Neural crest cell (in vitro differentiated cells): ENCODE measurements around the gene ANKS1A. TPM values are rescaled to one million over a fixed set of nuclear protein-coding genes. Genes with fewer than 3 reads are reported as not detected.
"Not testable (repeated sequence)": the region's sequence is repeated elsewhere in the genome, so short reads cannot be mapped to it uniquely, and the experiment has no call there.

Experiments
- DNase-seq: peaks from one replicate; pipeline ENCODE4 v3.0.0; 2021; ENCODE audit warnings: low read depth, mixed read lengths, low spot score
- H3K27ac Mint-ChIP-seq: one replicate; pipeline ENCODE4 v1.8.0; 2021; ENCODE audit warnings: mild to moderate bottlenecking, mixed read lengths; ENCODE audit not compliant: unreplicated experiment
- H3K27me3 Mint-ChIP-seq: 2 replicates; pipeline ENCODE4 v1.8.0; 2021; ENCODE audit warnings: low read depth, mild to moderate bottlenecking, mixed read lengths
- H3K36me3 Mint-ChIP-seq: 2 replicates; pipeline ENCODE4 v1.8.0; 2021; ENCODE audit warnings: low read depth, mild to moderate bottlenecking, mixed read lengths
- H3K4me1 Mint-ChIP-seq: 2 replicates; pipeline ENCODE4 v1.8.0; 2021; ENCODE audit warnings: mixed read lengths
- H3K4me3 Mint-ChIP-seq: one replicate; pipeline ENCODE4 v1.8.0; 2021; ENCODE audit warnings: mild to moderate bottlenecking, mixed read lengths
- H3K9me3 Mint-ChIP-seq: 2 replicates; pipeline ENCODE4 v1.8.0; 2021; ENCODE audit warnings: mixed read lengths
- CTCF ChIP-seq: fragments of 200-600 bp; sonication (generic); conservative IDR thresholded peaks from 2 replicates; pipeline ENCODE4 v1.5.0; 2021; ENCODE audit warnings: antibody characterized with exemption, mild to moderate bottlenecking
- total RNA-seq: library from RNA; stranded (reverse); gene quantifications from 2 replicates; pipeline ENCODE4 v1.2.1, GENCODE V29; 2021

The ANKS1A gene
- total RNA-seq, 1 donor from 2014 or later = 33.2 TPM

DNA sequence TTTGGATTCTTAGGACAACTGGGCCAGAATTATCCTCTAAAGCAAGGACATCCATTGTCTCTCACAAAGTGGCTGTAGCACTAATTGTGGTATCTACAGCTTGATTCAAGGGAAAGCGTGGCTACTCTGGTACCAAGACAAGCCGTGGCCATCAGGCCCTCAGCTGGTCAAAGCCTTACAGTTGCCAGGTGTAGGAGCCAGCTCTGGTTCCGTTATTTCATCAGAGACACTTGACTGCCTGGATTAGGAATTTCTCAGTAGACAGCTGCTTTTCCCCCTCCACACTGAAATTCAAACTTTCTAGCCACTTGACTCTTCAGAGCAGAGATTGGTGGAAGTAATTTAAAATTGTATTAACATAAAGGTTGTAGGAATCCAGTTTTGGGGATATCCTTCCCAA lies 104.2 kb downstream of the ANKS1A start:
- TF ChIP-seq CTCF = no peak
- Mint-ChIP-seq H3K36me3 (peaks cover 14% of the 10 kb centered on the region), H3K27me3 (no peaks in the 10 kb centered on the region), H3K9me3 (no peaks in the 10 kb centered on the region), H3K27ac (no peak overlapping the region), H3K4me3 (no peak overlapping the region), H3K4me1 (peaks cover 4% of the 10 kb centered on the region)
- DNase-seq = no peak

DNA sequence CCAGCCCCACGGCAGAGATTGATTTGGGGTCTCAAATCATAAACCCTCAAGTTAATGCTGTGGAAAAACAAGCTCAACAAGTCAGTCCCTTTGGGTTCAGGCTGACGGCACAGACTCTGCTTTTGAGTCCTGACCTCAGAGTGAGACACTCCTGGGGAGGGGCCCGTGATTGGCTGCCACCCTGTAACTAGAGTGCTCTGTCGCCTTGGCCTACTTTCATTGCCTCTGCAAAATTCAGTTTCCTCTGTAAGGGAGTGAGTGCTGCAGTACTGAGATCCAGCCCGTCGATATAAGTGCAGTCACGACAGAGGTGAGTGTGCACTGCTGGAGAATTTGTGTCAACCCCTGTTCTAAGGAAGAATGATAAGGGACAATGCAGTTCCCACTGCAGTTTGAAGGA lies 105.6 kb downstream of the ANKS1A start:
- H3K36me3 Mint-ChIP-seq = peaks cover 16% of the 10 kb centered on the region
- no peaks in the 10 kb centered on the region for H3K4me1 Mint-ChIP-seq
- H3K27ac Mint-ChIP-seq = no peak overlapping the region
- TF ChIP-seq CTCF = no peak
- no peak overlapping the region for H3K4me3 Mint-ChIP-seq
- DNase-seq = no peak
- no peaks in the 10 kb centered on the region for H3K27me3 Mint-ChIP-seq
- no peaks in the 10 kb centered on the region for H3K9me3 Mint-ChIP-seq

DNA sequence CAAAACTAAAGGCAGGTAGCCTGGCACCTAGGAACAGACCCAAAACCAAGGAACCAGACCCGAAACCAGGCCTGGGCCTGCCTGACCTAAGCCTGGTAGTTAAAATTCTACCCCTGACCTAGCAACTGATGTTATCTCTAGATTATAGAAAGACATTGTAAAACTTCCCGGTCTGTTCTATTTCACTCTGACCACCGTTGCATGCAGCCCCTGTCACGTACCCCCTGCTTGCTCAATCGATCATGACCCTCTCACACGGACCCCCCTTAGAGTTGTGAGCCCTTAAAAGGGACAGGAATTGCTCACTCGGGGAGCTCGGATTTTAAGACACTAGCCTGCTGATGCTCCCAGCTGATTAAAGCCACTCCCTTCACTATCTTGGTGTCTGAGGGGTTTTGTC lies 109.4 kb downstream of the ANKS1A start:
- not testable (repeated sequence) for H3K4me3 Mint-ChIP-seq, H3K4me1 Mint-ChIP-seq, H3K27ac Mint-ChIP-seq, H3K27me3 Mint-ChIP-seq, H3K9me3 Mint-ChIP-seq, DNase-seq
- peaks cover 18% of the 10 kb centered on the region for H3K36me3 Mint-ChIP-seq

DNA sequence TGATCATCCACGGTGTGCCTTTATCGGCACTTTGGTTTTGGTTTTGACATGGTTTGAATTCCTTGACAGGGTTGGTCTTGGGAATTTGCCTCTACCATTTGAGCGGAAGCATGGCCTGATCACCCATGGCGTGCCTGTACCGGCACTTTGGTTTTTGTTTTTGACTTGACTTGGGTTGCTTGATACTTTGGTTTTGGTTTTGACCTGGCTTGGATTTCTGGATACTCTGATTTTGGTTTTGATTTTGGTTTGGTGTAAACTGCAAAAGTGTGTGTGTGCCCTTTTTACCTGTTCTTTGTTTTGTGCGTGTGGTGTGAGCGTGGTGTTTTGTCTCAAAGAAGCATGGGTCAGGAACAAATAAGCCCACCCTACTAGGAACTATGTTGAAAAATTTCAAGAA lies 110.1 kb downstream of the ANKS1A start:
- not testable (repeated sequence) for H3K27me3 Mint-ChIP-seq, H3K4me1 Mint-ChIP-seq, DNase-seq, H3K4me3 Mint-ChIP-seq, H3K9me3 Mint-ChIP-seq, H3K27ac Mint-ChIP-seq
- H3K36me3 Mint-ChIP-seq = peaks cover 18% of the 10 kb centered on the region

DNA sequence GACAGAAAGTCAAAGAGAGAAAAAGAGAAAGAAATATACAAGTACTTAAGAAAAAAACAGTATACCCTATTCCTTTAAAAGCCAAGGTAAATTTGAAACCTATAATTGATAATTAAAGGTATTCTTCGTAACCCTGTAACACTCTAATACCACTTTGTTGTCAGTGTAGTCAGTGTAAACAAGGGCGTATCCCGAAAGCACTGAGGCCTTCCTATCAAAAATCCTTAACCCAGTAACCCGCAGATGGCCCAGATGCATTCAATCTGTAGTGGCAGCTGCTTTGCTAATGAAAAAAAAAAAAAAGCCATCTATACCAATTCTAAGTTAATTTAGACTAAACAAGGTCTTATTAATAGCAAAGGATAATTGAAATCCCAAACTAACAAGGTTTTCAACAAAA lies 110.9 kb downstream of the ANKS1A start:
- not testable (repeated sequence) for DNase-seq, H3K27me3 Mint-ChIP-seq, H3K4me1 Mint-ChIP-seq, H3K4me3 Mint-ChIP-seq, H3K9me3 Mint-ChIP-seq, H3K27ac Mint-ChIP-seq
- H3K36me3 Mint-ChIP-seq = peaks cover 11% of the 10 kb centered on the region

DNA sequence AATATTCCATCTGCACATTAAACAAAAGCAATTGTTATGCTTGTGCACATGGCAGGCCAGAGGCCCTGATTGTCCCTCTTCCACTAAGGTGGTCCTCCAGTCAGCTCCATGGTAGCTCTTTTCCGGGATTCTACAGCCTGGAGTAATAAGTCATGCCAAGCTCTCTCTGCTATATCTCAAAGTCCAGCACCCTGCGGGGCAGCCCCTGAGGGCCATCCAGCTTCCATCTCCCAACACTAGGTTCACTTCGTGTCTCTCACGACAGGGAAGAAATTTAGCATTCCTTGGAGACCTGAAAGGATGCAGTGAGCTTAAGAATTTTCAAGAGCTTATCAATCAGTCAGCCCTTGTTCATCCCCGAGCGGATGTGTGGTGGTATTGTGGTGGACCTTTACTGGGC lies 112.3 kb downstream of the ANKS1A start:
- H3K27ac Mint-ChIP-seq, H3K36me3 Mint-ChIP-seq, H3K4me1 Mint-ChIP-seq, H3K27me3 Mint-ChIP-seq, DNase-seq, H3K4me3 Mint-ChIP-seq, H3K9me3 Mint-ChIP-seq: not testable (repeated sequence)

- DNase-seq, H3K27me3 Mint-ChIP-seq, H3K4me1 Mint-ChIP-seq, H3K36me3 Mint-ChIP-seq, H3K9me3 Mint-ChIP-seq, H3K27ac Mint-ChIP-seq, H3K4me3 Mint-ChIP-seq: not testable (repeated sequence)
Observed at GRCh38 chr6:35003886-35004530, 115.0 kb downstream of the ANKS1A start.

DNA sequence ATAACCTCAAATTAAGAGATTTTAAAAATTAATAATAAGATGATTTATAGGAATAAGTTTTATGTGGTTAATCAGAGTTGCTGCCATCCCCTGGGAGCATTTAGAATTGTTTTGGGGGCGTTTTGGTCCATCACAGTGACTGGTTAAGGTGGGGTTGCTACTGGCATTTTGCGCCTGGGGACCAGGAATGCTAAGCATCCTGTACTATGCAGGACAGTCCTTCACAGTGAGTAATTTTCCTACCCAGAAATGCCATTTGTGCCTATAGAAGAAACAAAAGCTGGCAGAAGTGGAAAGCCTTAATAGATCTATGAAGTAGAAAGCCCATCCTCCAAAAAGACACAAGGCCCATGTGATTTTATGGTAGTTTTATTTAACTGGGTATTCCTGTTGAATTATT lies 118.0 kb downstream of the ANKS1A start:
- Mint-ChIP-seq H3K4me1 (peaks cover 9% of the 10 kb centered on the region), H3K4me3 (no peak overlapping the region), H3K36me3 (peaks cover 8% of the 10 kb centered on the region), H3K27ac (no peak overlapping the region), H3K27me3 (no peaks in the 10 kb centered on the region), H3K9me3 (peaks cover 5% of the 10 kb centered on the region)
- no peak for TF ChIP-seq CTCF
- DNase-seq = no peak
